HepG2 (cell line): ENCODE data around the gene HACE1. TPM values are rescaled to one million over a fixed set of nuclear protein-coding genes. Genes with fewer than 3 reads are reported as not detected.
A peak's percentile ranks its signal among the peaks of the same experiment; 100 is the strongest.

ENCODE experiments used
- ARID3A ChIP-seq: IDR thresholded peaks from 2 replicates; pipeline ENCODE4 v1.6.1; 2012; ENCODE audit warnings: low read depth, low read length, improper control_type of control experiment
- CBFB ChIP-seq: sonication (generic); formaldehyde crosslinking; IDR thresholded peaks from 2 replicates; pipeline ENCODE4 v1.4.0; 2020; ENCODE audit warnings: missing genetic modification reagents
- GATAD2A ChIP-seq: IDR thresholded peaks from 2 replicates; pipeline ENCODE4 v1.6.1; 2016
- GFI1 ChIP-seq: sonication (generic); formaldehyde crosslinking; IDR thresholded peaks from 2 replicates; pipeline ENCODE4 v1.5.0; 2020; ENCODE audit warnings: missing genetic modification reagents, mild to moderate bottlenecking, borderline replicate concordance
- HNF4A ChIP-seq: sonication (generic); formaldehyde crosslinking; IDR thresholded peaks from 2 replicates; pipeline ENCODE4 v1.4.0; 2020; ENCODE audit warnings: missing genetic modification reagents
- HNF4G ChIP-seq, 2 experiments: sonication (generic) in 1 of 2; formaldehyde crosslinking in 1 of 2; IDR thresholded peaks; 2 replicates each; pipeline versions ENCODE4 v1.4.0 to v1.6.1; 2011 to 2020; ENCODE audit warnings: borderline replicate concordance in 2 of 2, low read depth in 2 of 2, mild to moderate bottlenecking in 2 of 2, low read length in 1 of 2, missing genetic modification reagents in 1 of 2, moderate library complexity in 1 of 2
- IRF2 ChIP-seq: IDR thresholded peaks from 2 replicates; pipeline ENCODE4 v1.6.1; 2018; ENCODE audit warnings: missing genetic modification reagents, missing compliant biosample characterization
- JARID2 ChIP-seq: sonication (generic); formaldehyde crosslinking; IDR thresholded peaks from 2 replicates; pipeline ENCODE4 v1.8.1; 2023; ENCODE audit warnings: missing genetic modification reagents, inconsistent platforms; ENCODE audit not compliant: insufficient replicate concordance
- MIER3 ChIP-seq: IDR thresholded peaks from 2 replicates; pipeline ENCODE4 v1.6.1; 2016; ENCODE audit warnings: missing compliant biosample characterization, borderline replicate concordance
- NCOR1 ChIP-seq: fragments of 200-600 bp; sonication (generic); IDR thresholded peaks from 2 replicates; pipeline ENCODE4 v1.7.0; 2017; ENCODE audit warnings: antibody characterized with exemption, low read length, borderline replicate concordance
- POGK ChIP-seq: sonication (generic); formaldehyde crosslinking; conservative IDR thresholded peaks from 2 replicates; pipeline ENCODE4 v1.8.0; 2022; ENCODE audit warnings: mild to moderate bottlenecking, moderate library complexity, missing genetic modification reagents
- SOX13 ChIP-seq, 3 experiments: fragments of 450-650 bp in 1 of 3; sonication (generic) in 1 of 3; formaldehyde crosslinking in 1 of 3; IDR thresholded peaks in 2 of 3; conservative IDR thresholded peaks in 1 of 3; 2 replicates each; pipeline versions ENCODE4 v1.5.0 to v1.6.1; 2016 to 2020; ENCODE audit warnings: antibody characterized with exemption in 1 of 3, mild to moderate bottlenecking in 1 of 3, missing compliant biosample characterization in 1 of 3, missing genetic modification reagents in 1 of 3, moderate library complexity in 1 of 3
- THYN1 ChIP-seq: sonication (generic); formaldehyde crosslinking; IDR thresholded peaks from 2 replicates; pipeline ENCODE4 v1.8.1; 2023; ENCODE audit warnings: low read depth, mild to moderate bottlenecking, moderate library complexity, missing genetic modification reagents, borderline replicate concordance
- ZC3H13 ChIP-seq: sonication (generic); formaldehyde crosslinking; IDR thresholded peaks from 2 replicates; pipeline ENCODE4 v1.8.1; 2023; ENCODE audit warnings: mild to moderate bottlenecking, missing genetic modification reagents, moderate library complexity
- ZMYM4 ChIP-seq: sonication (generic); formaldehyde crosslinking; IDR thresholded peaks from 2 replicates; pipeline ENCODE4 v1.8.1; 2023; ENCODE audit warnings: mild to moderate bottlenecking, missing genetic modification reagents
- ZNF160 ChIP-seq: sonication (generic); formaldehyde crosslinking; IDR thresholded peaks from 2 replicates; pipeline ENCODE4 v1.8.0; 2022; ENCODE audit warnings: mild to moderate bottlenecking, inconsistent platforms, missing genetic modification reagents
- ZNF567 ChIP-seq: sonication (generic); formaldehyde crosslinking; IDR thresholded peaks from 2 replicates; pipeline ENCODE4 v1.8.1; 2023; ENCODE audit warnings: mild to moderate bottlenecking, missing genetic modification reagents, borderline replicate concordance
- ZNF570 ChIP-seq: sonication (generic); formaldehyde crosslinking; IDR thresholded peaks from 2 replicates; pipeline ENCODE4 v1.4.0; 2020; ENCODE audit warnings: mild to moderate bottlenecking, missing genetic modification reagents, borderline replicate concordance
- polyA plus RNA-seq, 8 experiments: library from polyadenylated mRNA; depleted of rRNA in 3 of 8; stranded (reverse) in 7 of 8; unstranded in 1 of 8; fragments of >200 nt; fragmentation: Illumina TruSeq in 4 of 8; extraction: Trizol in 4 of 8; gene quantifications; 2 replicates each; pipeline versions ENCODE4 v1.2.1 to v1.2.3, GENCODE V29; 2011 to 2016; ENCODE audit warnings: low read depth in 4 of 8, missing spikeins in 1 of 8, mixed read lengths in 1 of 8; ENCODE audit not compliant: insufficient read depth in 1 of 8
- total RNA-seq, 5 experiments: library from RNA; depleted of rRNA; stranded (reverse); fragments of >200 nt; fragmentation: Illumina TruSeq; extraction: Trizol; gene quantifications; 2 replicates each; pipeline ENCODE4 v1.2.3, GENCODE V29; 2016; ENCODE audit warnings: low read depth in 1 of 5

Gene HACE1
- total and polyA plus RNA-seq, 2 of the 13 experiments (the other 11 are each of a cell fraction or from before 2014, with no cell fraction given): 8.9 to 11.4 TPM

DNA sequence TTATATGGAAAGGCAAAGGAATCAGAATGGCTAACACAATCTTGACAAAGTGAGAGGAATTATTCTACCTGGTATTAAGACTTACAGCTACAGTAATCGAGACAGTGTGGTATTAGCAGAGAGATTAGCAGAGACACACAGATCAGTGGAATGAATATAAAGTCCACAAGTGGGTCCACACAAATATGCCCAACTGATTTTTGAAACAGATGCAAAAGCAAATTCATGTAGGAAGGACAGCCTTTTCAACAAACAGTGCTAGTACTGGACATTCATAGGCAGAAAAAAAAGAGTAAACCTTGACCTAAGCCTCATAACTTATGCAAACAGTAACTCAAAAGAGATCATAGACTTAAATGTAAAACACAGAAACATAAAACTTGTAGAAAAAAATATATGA, 22.6 kb downstream of the HACE1 start (continued):
- TF ChIP-seq ZNF570 (CRISPR knock-in tag): no peak
- TF ChIP-seq ZNF567 (CRISPR knock-in tag): no peak
- TF ChIP-seq POGK (CRISPR knock-in tag): no peak
- no peak for TF ChIP-seq ZC3H13 (CRISPR knock-in tag)
- 0 out of 2 replicates have a peak, but pooled peaks have one; percentile 24 for TF ChIP-seq MIER3 (CRISPR knock-in tag)
- TF ChIP-seq ZNF160 (CRISPR knock-in tag): no peak
- TF ChIP-seq JARID2 (CRISPR knock-in tag): no peak
- no peak for TF ChIP-seq THYN1
- TF ChIP-seq GATAD2A (CRISPR knock-in tag): peak; percentile 47
- peak; percentile 89 for TF ChIP-seq HNF4A (CRISPR knock-in tag)
- TF ChIP-seq CBFB: no peak
- peak; percentile 33; the same call in 1 of the 2 replicates for TF ChIP-seq NCOR1
- peak; percentile 38; the same call in 1 of the 2 replicates for TF ChIP-seq GFI1
- TF ChIP-seq SOX13 (IDR thresholded peaks at IDR 0.05): no peak
- TF ChIP-seq SOX13 (CRISPR knock-in tag; conservative IDR thresholded peaks at IDR 0.05 in 1 of 2, IDR thresholded peaks at IDR 0.05 in 1 of 2): peak in 1 of 2 experiments; percentile 23; a peak in 1 of 4 replicates
- TF ChIP-seq ARID3A: 0 out of 2 replicates have a peak, but pooled peaks have one; percentile 43
- 0 out of 2 replicates have a peak, but pooled peaks have one; percentile 22 for TF ChIP-seq IRF2 (CRISPR knock-in tag)
- peak; percentile 34; the same call in 1 of the 2 replicates for TF ChIP-seq HNF4G (IDR thresholded peaks at IDR 0.05; ENCODE audit: borderline replicate concordance, low read depth, low read length)
- no peak for TF ChIP-seq HNF4G (CRISPR knock-in tag; IDR thresholded peaks at IDR 0.05; ENCODE audit: borderline replicate concordance, low read depth)
- TF ChIP-seq ZMYM4: peak; percentile 28; the same call in 1 of the 2 replicates
